HG03025 (cell line): Measurements from ENCODE around the gene ITGA8.
"Not testable (repeated sequence)": the region's sequence is repeated elsewhere in the genome, so short reads cannot be mapped to it uniquely, and the experiment has no call there.

Source experiments
- ATAC-seq: cut with Tn5 transposase; IDR thresholded peaks from one replicate; pipeline ENCODE4 v1.9.1; 2021; ENCODE audit warnings: mild to moderate bottlenecking, moderate library complexity; ENCODE audit not compliant: unreplicated experiment, low FRiP score

The ITGA8 gene

GRCh38 chr10:15695852-15696251 lies 23.9 kb downstream of the ITGA8 start:
- no peak for ATAC-seq

- ATAC-seq, result no peak
Measured at GRCh38 chr10:15690031-15690430, 29.7 kb downstream of the ITGA8 start.

GRCh38 chr10:15684768-15685167 lies 35.0 kb downstream of the ITGA8 start:
- no peak for ATAC-seq

GRCh38 chr10:15681076-15681475 lies 38.6 kb downstream of the ITGA8 start:
- ATAC-seq, result no peak

- no peak for ATAC-seq
Measured at GRCh38 chr10:15678851-15679250, 40.9 kb downstream of the ITGA8 start.

- no peak for ATAC-seq
Measured at GRCh38 chr10:15672469-15672868, 47.3 kb downstream of the ITGA8 start.

- ATAC-seq, result no peak
Measured at GRCh38 chr10:15670880-15671279, 48.8 kb downstream of the ITGA8 start.

- ATAC-seq, result no peak
Measured at GRCh38 chr10:15661574-15661973, 58.1 kb downstream of the ITGA8 start.

GRCh38 chr10:15660990-15661389 lies 58.7 kb downstream of the ITGA8 start:
- no peak for ATAC-seq

- ATAC-seq, result no peak
Measured at GRCh38 chr10:15658069-15658702, 61.5 kb downstream of the ITGA8 start.

- no peak for ATAC-seq
Measured at GRCh38 chr10:15652757-15653156, 67.0 kb downstream of the ITGA8 start.

- ATAC-seq, result no peak
Measured at GRCh38 chr10:15652117-15652516, 67.6 kb downstream of the ITGA8 start.

GRCh38 chr10:15651175-15651574 lies 68.5 kb downstream of the ITGA8 start:
- ATAC-seq, result no peak

GRCh38 chr10:15642095-15642494 lies 77.6 kb downstream of the ITGA8 start:
- ATAC-seq, result no peak

- ATAC-seq, result no peak
Measured at GRCh38 chr10:15640536-15641085, 79.1 kb downstream of the ITGA8 start.

- no peak for ATAC-seq
Measured at GRCh38 chr10:15636446-15636845, 83.3 kb downstream of the ITGA8 start.

- ATAC-seq, result no peak
Measured at GRCh38 chr10:15632456-15633091, 87.1 kb downstream of the ITGA8 start.

GRCh38 chr10:15631205-15631604 lies 88.5 kb downstream of the ITGA8 start:
- ATAC-seq, result not testable (repeated sequence)

- no peak for ATAC-seq
Measured at GRCh38 chr10:15630353-15630752, 89.4 kb downstream of the ITGA8 start.

GRCh38 chr10:15627617-15628196 lies 92.0 kb downstream of the ITGA8 start:
- ATAC-seq, result no peak

GRCh38 chr10:15626937-15627336 lies 92.8 kb downstream of the ITGA8 start:
- ATAC-seq, result no peak

- ATAC-seq, result no peak
Measured at GRCh38 chr10:15625261-15625660, 94.5 kb downstream of the ITGA8 start.
